ENCODE measurements around the gene PI4KB. TPM values are rescaled to one million over a fixed set of nuclear protein-coding genes. Genes with fewer than 3 reads are reported as not detected.

The PI4KB gene
- total RNA-seq, 4 donors from 2014 or later, result 50.0 to 73.1 (median 56.0) TPM

DNA sequence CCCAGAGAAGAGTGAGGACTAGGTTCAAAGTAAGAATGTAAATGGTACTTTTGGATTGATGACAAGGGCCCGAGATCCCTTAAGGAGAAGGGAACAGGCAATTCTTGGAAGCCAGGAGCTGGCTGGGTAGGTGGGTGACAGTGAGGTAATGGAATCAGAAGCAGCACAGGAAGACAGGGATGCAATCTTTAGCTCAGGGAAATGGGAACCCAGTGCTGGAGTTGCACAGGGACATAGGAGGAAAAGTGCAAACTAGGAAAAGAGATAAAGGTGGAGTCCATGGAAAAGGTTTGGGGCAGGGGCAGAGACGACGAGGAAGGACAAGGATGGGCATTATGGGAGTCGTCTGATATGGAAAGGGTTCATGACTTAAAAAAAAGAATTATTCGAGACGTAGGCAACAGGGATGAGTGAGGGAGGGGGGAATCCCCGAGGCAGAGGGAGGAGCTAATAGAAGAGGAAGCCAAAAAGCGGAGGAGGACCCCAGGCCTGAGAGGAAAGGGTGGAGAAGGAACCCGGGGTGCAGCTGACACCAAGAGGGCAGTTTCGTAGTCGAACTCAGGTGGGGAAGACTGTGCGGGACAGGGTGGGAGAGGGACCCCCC, 495 bp downstream of the PI4KB start:
- TF ChIP-seq, protein P1, sequence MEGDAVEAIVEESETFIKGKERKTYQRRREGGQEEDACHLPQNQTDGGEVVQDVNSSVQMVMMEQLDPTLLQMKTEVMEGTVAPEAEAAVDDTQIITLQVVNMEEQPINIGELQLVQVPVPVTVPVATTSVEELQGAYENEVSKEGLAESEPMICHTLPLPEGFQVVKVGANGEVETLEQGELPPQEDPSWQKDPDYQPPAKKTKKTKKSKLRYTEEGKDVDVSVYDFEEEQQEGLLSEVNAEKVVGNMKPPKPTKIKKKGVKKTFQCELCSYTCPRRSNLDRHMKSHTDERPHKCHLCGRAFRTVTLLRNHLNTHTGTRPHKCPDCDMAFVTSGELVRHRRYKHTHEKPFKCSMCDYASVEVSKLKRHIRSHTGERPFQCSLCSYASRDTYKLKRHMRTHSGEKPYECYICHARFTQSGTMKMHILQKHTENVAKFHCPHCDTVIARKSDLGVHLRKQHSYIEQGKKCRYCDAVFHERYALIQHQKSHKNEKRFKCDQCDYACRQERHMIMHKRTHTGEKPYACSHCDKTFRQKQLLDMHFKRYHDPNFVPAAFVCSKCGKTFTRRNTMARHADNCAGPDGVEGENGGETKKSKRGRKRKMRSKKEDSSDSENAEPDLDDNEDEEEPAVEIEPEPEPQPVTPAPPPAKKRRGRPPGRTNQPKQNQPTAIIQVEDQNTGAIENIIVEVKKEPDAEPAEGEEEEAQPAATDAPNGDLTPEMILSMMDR (IDR thresholded peaks at IDR 0.05; ENCODE audit: low read depth), result no peak

DNA sequence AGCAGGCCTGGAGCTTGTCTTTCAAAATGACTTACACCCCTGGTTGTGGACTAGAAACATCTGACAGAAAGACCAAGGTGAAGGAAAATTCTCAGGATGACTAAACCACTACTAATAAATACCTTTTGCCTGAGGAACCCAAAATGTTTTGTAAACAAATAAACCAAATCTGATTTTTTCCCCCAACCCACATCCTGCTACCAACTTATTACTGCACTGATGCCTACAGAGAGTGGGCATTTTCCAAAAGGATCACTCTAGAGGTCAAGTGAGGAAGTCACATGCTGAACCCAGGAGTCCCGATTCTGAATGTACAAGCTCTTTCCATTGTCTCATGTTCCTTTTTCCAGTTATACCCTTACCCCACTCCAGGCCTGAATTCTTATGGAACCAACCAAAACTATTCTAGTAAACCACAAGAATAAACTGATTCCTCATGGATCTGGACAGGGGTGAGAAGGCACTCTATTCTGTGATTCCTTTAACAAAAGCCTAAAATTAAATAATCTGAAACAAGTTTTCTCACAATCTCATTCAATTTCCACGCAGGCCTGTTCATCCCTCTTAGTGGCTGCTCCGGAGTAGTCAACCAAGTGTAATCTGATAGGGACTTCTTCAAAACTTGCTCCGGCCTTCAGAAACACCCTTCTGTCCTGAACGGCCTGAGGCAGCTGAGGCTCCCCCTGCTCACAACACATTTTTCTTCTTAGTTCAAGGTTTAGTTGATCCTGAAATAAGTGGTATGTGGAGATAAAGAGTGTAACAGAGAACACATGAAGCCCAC, 1.4 kb downstream of the PI4KB start:
- TF ChIP-seq, protein P1 (IDR thresholded peaks at IDR 0.05; ENCODE audit: low read depth), result no peak

DNA sequence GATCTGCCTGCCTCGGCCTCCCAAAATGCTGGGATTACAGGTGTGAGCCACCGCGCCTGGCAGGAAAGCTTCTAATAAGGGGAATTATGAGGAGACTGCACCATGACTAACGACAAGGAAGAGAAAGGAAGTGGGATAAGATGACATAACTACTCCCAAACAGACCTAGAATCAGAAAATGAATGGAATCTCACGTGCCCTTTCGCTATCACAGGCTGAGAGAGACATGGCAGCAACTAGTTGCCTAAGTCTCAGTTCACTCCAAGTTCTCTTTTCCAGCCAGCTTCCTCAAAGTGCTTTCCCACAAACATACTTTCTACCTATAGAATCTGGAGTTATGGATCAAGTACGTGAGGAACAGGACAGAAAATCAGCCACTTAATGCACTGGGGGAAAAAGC, 2.0 kb downstream of the PI4KB start:
- TF ChIP-seq, protein P1 (IDR thresholded peaks at IDR 0.05; ENCODE audit: low read depth), result no peak

DNA sequence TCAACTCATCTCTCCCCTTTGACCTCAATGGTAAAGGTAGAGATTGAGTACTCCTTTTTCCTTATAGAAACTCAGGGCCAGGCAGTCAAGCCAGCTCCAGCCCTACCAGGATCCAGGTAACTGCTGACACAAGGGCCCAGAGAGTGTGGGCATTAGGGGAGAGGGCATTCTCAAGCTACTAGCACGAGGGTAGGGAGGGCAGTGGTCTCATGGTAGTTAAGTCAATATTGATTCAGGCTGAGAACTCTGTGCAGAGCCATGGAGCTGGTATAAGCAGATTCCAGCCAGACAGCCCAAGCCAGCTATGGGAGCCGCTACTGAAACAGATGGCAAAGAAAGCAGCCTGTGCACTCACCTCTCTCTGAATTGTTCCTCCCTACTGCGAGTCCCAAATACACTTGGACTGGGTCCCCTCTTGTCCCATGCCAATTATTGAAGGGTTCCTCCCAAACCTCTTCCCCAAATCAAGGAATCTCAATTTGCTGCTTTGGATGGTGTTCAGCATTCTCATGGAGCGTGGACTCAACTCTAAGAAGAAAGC, 2.8 kb downstream of the PI4KB start:
- TF ChIP-seq, protein P1 (IDR thresholded peaks at IDR 0.05; ENCODE audit: low read depth), result no peak

DNA sequence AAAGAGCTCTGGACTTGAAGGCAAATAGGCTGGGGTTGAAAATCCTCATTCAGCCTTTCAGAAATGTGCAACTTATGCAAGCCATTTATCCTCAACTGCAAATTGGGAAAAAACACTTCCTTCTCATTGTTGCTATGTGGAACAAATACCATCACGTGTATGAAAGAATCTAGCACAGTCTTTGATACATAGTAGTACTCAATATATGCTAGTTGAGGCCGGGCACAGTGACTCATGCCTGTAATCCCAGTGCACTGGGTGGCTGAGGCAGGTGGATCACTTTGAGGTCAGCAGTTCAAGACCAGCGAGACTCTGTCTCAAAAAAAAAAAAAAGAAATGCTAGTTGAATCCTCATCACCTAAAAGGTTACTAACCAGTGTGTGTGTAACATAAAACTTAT, 8.2 kb downstream of the PI4KB start:
- TF ChIP-seq, protein P1 (IDR thresholded peaks at IDR 0.05; ENCODE audit: low read depth), result no peak

DNA sequence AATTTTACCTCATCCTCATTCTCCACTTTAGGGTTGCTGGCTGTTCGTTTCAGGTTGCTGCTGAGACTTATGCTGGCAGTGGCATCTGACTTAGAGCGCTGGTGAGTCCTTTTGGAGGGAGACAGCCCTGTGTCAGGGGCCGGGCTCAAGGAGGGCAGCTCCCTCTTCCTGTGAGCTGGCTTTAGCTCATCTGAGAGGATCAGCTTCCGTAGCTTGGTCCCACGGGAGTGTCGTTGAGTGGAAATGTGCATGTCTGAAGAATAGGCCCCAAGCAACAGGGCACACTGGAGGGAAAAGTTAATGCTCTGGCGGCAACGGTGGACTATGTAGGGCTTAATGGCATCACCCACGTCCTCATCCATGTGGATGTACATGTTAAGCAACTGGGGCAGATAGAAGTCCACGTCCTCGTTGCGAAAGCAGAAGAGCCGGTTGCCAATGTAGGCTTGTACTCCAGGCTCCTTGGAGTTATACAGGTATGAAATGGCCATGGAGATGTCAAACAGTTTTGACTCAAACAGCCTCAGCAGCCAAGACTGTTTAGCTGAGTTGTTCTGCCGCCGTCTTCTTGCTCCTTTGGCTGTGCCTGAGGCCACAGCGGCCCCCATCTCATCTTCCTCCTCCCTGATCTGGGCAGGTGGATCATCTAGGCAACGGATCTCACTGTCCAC, 11.5 kb downstream of the PI4KB start:
- TF ChIP-seq, protein P1 (IDR thresholded peaks at IDR 0.05; ENCODE audit: low read depth), result no peak
